Measurements from ENCODE around the gene YTHDF2. TPM values are rescaled to one million over a fixed set of nuclear protein-coding genes. Genes with fewer than 3 reads are reported as not detected.
"Not testable (repeated sequence)": the region's sequence is repeated elsewhere in the genome, so short reads cannot be mapped to it uniquely, and the experiment has no call there.

The YTHDF2 gene
- polyA plus RNA-seq (2013, experiment 1 of 2): 51.0 TPM
- polyA plus RNA-seq (2013, experiment 2 of 2): 52.9 TPM

- Histone ChIP-seq H3K18ac (ENCODE audit: low read depth in 1 of 2, low read length in 2 of 2) (peak within 1 kb of the TSS; percentile 93 to 98), H3K14ac (ENCODE audit: low read length in 2 of 2) (peak within 1 kb of the TSS in 1 of 2 experiments; percentile 48), H2BK12ac (ENCODE audit: low read length in 2 of 2) (peak within 1 kb of the TSS in 1 of 2 experiments; percentile 70), H3K4ac (ENCODE audit: low read depth in 1 of 2, low read length in 2 of 2) (peak within 1 kb of the TSS; percentile 88 to 100), H4K91ac (ENCODE audit: low read length) (peak within 1 kb of the TSS; percentile 97), H3K27me3 (ENCODE audit: control insufficient read depth in 1 of 2, insufficient read depth in 1 of 2, low read length in 2 of 2) (no peaks in the 10 kb centered on the region), H3K4me1 (ENCODE audit: control insufficient read depth, insufficient read depth, low read depth, low read length) (peaks cover 6% of the 10 kb centered on the region), H3K27ac (ENCODE audit: low read length, poor library complexity, severe bottlenecking) (peak within 1 kb of the TSS; percentile 96), H2AK5ac (ENCODE audit: low read length, severe bottlenecking) (peak within 1 kb of the TSS; percentile 59), H3K36me3 (ENCODE audit: control insufficient read depth in 1 of 2, insufficient read depth in 2 of 2, low read depth in 1 of 2, low read length in 2 of 2) (peaks cover 16 to 32% of the 10 kb centered on the region in 2 experiments), H3K23ac (ENCODE audit: low read length in 2 of 2) (peak within 1 kb of the TSS in 1 of 2 experiments; percentile 37), H3K9me3 (ENCODE audit: control insufficient read depth, low read length) (no peaks in the 10 kb centered on the region), H2BK120ac (ENCODE audit: low read depth, low read length) (peak within 1 kb of the TSS; percentile 78), H3K9ac (ENCODE audit: low read length) (peak within 1 kb of the TSS; percentile 99), H2BK5ac (ENCODE audit: low read depth, low read length, poor library complexity, severe bottlenecking) (peak within 1 kb of the TSS; percentile 81), H3K4me3 (ENCODE audit: insufficient read depth in 1 of 2, low read depth in 1 of 2, low read length in 2 of 2) (peak within 1 kb of the TSS; percentile 91 to 95), H3K4me2 (ENCODE audit: low read length, poor library complexity, severe bottlenecking) (peak within 1 kb of the TSS; percentile 86), H3K79me1 (replicated peaks; ENCODE audit: low read length, poor library complexity, severe bottlenecking) (peaks cover 1% of the 10 kb centered on the region), H2AFZ (ENCODE audit: low read depth, low read length) (peak within 1 kb of the TSS; percentile 64), H4K8ac (ENCODE audit: low read length) (peak within 1 kb of the TSS; percentile 94), H2BK15ac (ENCODE audit: low read depth, poor library complexity, severe bottlenecking) (peak within 1 kb of the TSS; percentile 75)
- WGBS: under 1% methylated on average over 73 of the region's 92 CpGs
- DNase-seq: peak; percentile 97
These were observed at the start of gene YTHDF2 for GRCh38 chr1:28736450-28737306. YTHDF2 (plus strand) TSS chr1:28736940; CDS start chr1:28737121, 181 bp downstream.

GRCh38 chr1:28691627-28692026 is 45.1 kb upstream of the YTHDF2 start:
- H2AFZ ChIP-seq (ENCODE audit: low read depth, low read length); H3K4me2 ChIP-seq (ENCODE audit: low read length, poor library complexity, severe bottlenecking); H3K23ac ChIP-seq (ENCODE audit: low read length in 2 of 2); H2BK5ac ChIP-seq (ENCODE audit: low read depth, low read length, poor library complexity, severe bottlenecking); H3K9me3 ChIP-seq (ENCODE audit: control insufficient read depth, low read length); H4K91ac ChIP-seq (ENCODE audit: low read length); H2BK15ac ChIP-seq (ENCODE audit: low read depth, poor library complexity, severe bottlenecking); H3K4me1 ChIP-seq (ENCODE audit: control insufficient read depth, insufficient read depth, low read depth, low read length); H3K4me3 ChIP-seq (ENCODE audit: insufficient read depth in 1 of 2, low read depth in 1 of 2, low read length in 2 of 2); H3K27ac ChIP-seq (ENCODE audit: low read length, poor library complexity, severe bottlenecking); H2BK120ac ChIP-seq (ENCODE audit: low read depth, low read length); H3K79me1 ChIP-seq (replicated peaks; ENCODE audit: low read length, poor library complexity, severe bottlenecking); H3K27me3 ChIP-seq (ENCODE audit: control insufficient read depth in 1 of 2, insufficient read depth in 1 of 2, low read length in 2 of 2); DNase-seq; H4K8ac ChIP-seq (ENCODE audit: low read length); H3K14ac ChIP-seq (ENCODE audit: low read length in 2 of 2); H3K4ac ChIP-seq (ENCODE audit: low read depth in 1 of 2, low read length in 2 of 2); H3K9ac ChIP-seq (ENCODE audit: low read length); H2AK5ac ChIP-seq (ENCODE audit: low read length, severe bottlenecking); H2BK12ac ChIP-seq (ENCODE audit: low read length in 2 of 2); H3K18ac ChIP-seq (ENCODE audit: low read depth in 1 of 2, low read length in 2 of 2): not testable (repeated sequence)
- H3K36me3 ChIP-seq (ENCODE audit: control insufficient read depth in 1 of 2, insufficient read depth in 2 of 2, low read depth in 1 of 2, low read length in 2 of 2): peaks cover 18 to 46% of the 10 kb centered on the region in 2 experiments
- WGBS: 100% methylated on average over 1 of the region's 1 CpG

GRCh38 chr1:28703629-28704028 is 33.1 kb upstream of the YTHDF2 start:
- Histone ChIP-seq H2BK5ac (ENCODE audit: low read depth, low read length, poor library complexity, severe bottlenecking) (no peak overlapping the region), H3K4me3 (ENCODE audit: insufficient read depth in 1 of 2, low read depth in 1 of 2, low read length in 2 of 2) (no peak overlapping the region), H3K79me1 (replicated peaks; ENCODE audit: low read length, poor library complexity, severe bottlenecking) (no peaks in the 10 kb centered on the region), H4K8ac (ENCODE audit: low read length) (no peak overlapping the region), H4K91ac (ENCODE audit: low read length) (no peak overlapping the region), H3K14ac (ENCODE audit: low read length in 2 of 2) (no peak overlapping the region), H3K18ac (ENCODE audit: low read depth in 1 of 2, low read length in 2 of 2) (no peak overlapping the region), H2BK15ac (ENCODE audit: low read depth, poor library complexity, severe bottlenecking) (no peak overlapping the region), H2AK5ac (ENCODE audit: low read length, severe bottlenecking) (no peak overlapping the region), H3K4me2 (ENCODE audit: low read length, poor library complexity, severe bottlenecking) (no peak overlapping the region), H2BK12ac (ENCODE audit: low read length in 2 of 2) (no peak overlapping the region), H3K36me3 (ENCODE audit: control insufficient read depth in 1 of 2, insufficient read depth in 2 of 2, low read depth in 1 of 2, low read length in 2 of 2) (peaks cover 24 to 42% of the 10 kb centered on the region in 2 experiments), H3K9ac (ENCODE audit: low read length) (no peak overlapping the region), H2AFZ (ENCODE audit: low read depth, low read length) (no peak overlapping the region), H3K4me1 (ENCODE audit: control insufficient read depth, insufficient read depth, low read depth, low read length) (no peaks in the 10 kb centered on the region), H3K27me3 (ENCODE audit: control insufficient read depth in 1 of 2, insufficient read depth in 1 of 2, low read length in 2 of 2) (no peaks in the 10 kb centered on the region), H3K9me3 (ENCODE audit: control insufficient read depth, low read length) (no peaks in the 10 kb centered on the region), H3K23ac (ENCODE audit: low read length in 2 of 2) (no peak overlapping the region), H2BK120ac (ENCODE audit: low read depth, low read length) (no peak overlapping the region), H3K4ac (ENCODE audit: low read depth in 1 of 2, low read length in 2 of 2) (no peak overlapping the region), H3K27ac (ENCODE audit: low read length, poor library complexity, severe bottlenecking) (no peak overlapping the region)
- 100% methylated on average over 1 of the region's 3 CpGs for WGBS
- no peak for DNase-seq

- Histone ChIP-seq H2BK120ac (ENCODE audit: low read depth, low read length) (no peak overlapping the region), H3K27ac (ENCODE audit: low read length, poor library complexity, severe bottlenecking) (no peak overlapping the region), H3K4me3 (ENCODE audit: insufficient read depth in 1 of 2, low read depth in 1 of 2, low read length in 2 of 2) (no peak overlapping the region), H3K4me2 (ENCODE audit: low read length, poor library complexity, severe bottlenecking) (no peak overlapping the region), H2AFZ (ENCODE audit: low read depth, low read length) (no peak overlapping the region), H3K4me1 (ENCODE audit: control insufficient read depth, insufficient read depth, low read depth, low read length) (peaks cover 4% of the 10 kb centered on the region), H3K9me3 (ENCODE audit: control insufficient read depth, low read length) (no peaks in the 10 kb centered on the region), H2AK5ac (ENCODE audit: low read length, severe bottlenecking) (no peak overlapping the region), H2BK5ac (ENCODE audit: low read depth, low read length, poor library complexity, severe bottlenecking) (no peak overlapping the region), H3K36me3 (ENCODE audit: control insufficient read depth in 1 of 2, insufficient read depth in 2 of 2, low read depth in 1 of 2, low read length in 2 of 2) (peaks cover 20 to 39% of the 10 kb centered on the region in 2 experiments), H3K14ac (ENCODE audit: low read length in 2 of 2) (no peak overlapping the region), H3K27me3 (ENCODE audit: control insufficient read depth in 1 of 2, insufficient read depth in 1 of 2, low read length in 2 of 2) (no peaks in the 10 kb centered on the region), H3K79me1 (replicated peaks; ENCODE audit: low read length, poor library complexity, severe bottlenecking) (peaks cover 2% of the 10 kb centered on the region), H2BK15ac (ENCODE audit: low read depth, poor library complexity, severe bottlenecking) (no peak overlapping the region), H3K9ac (ENCODE audit: low read length) (no peak overlapping the region), H4K91ac (ENCODE audit: low read length) (no peak overlapping the region), H3K23ac (ENCODE audit: low read length in 2 of 2) (no peak overlapping the region), H3K4ac (ENCODE audit: low read depth in 1 of 2, low read length in 2 of 2) (no peak overlapping the region), H4K8ac (ENCODE audit: low read length) (no peak overlapping the region), H2BK12ac (ENCODE audit: low read length in 2 of 2) (no peak overlapping the region), H3K18ac (ENCODE audit: low read depth in 1 of 2, low read length in 2 of 2) (no peak overlapping the region)
- DNase-seq: no peak
- WGBS: no CpG with 5 or more reads among the region's 2 CpGs
These were observed 20.4 kb upstream of the YTHDF2 start for GRCh38 chr1:28716336-28716735.
